Measurements from ENCODE around the gene KNDC1. TPM values are rescaled to one million over a fixed set of nuclear protein-coding genes. Genes with fewer than 3 reads are reported as not detected.

The KNDC1 gene
- total RNA-seq, 1 donor from 2014 or later, result not detected

GRCh38 chr10:133129859-133130495 is 30.0 kb upstream of the KNDC1 start:
- H3K4me3 Mint-ChIP-seq (ENCODE audit: unreplicated experiment), result no peak overlapping the region
- TF ChIP-seq, protein P1, sequence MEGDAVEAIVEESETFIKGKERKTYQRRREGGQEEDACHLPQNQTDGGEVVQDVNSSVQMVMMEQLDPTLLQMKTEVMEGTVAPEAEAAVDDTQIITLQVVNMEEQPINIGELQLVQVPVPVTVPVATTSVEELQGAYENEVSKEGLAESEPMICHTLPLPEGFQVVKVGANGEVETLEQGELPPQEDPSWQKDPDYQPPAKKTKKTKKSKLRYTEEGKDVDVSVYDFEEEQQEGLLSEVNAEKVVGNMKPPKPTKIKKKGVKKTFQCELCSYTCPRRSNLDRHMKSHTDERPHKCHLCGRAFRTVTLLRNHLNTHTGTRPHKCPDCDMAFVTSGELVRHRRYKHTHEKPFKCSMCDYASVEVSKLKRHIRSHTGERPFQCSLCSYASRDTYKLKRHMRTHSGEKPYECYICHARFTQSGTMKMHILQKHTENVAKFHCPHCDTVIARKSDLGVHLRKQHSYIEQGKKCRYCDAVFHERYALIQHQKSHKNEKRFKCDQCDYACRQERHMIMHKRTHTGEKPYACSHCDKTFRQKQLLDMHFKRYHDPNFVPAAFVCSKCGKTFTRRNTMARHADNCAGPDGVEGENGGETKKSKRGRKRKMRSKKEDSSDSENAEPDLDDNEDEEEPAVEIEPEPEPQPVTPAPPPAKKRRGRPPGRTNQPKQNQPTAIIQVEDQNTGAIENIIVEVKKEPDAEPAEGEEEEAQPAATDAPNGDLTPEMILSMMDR (IDR thresholded peaks at IDR 0.05), result no peak
- no peak overlapping the region for H3K27ac Mint-ChIP-seq (ENCODE audit: unreplicated experiment)
- no peaks in the 10 kb centered on the region for H3K27me3 Mint-ChIP-seq (ENCODE audit: unreplicated experiment)
- no peak for DNase-seq (ENCODE audit: extremely low spot score, unreplicated experiment)
- no peaks in the 10 kb centered on the region for H3K9me3 Mint-ChIP-seq (ENCODE audit: unreplicated experiment)
- H3K36me3 Mint-ChIP-seq (ENCODE audit: unreplicated experiment), result no peaks in the 10 kb centered on the region
- no peaks in the 10 kb centered on the region for H3K4me1 Mint-ChIP-seq (ENCODE audit: unreplicated experiment)

GRCh38 chr10:133130602-133131001 is 29.4 kb upstream of the KNDC1 start:
- Mint-ChIP-seq H3K27me3 (ENCODE audit: unreplicated experiment) (no peaks in the 10 kb centered on the region), H3K4me1 (ENCODE audit: unreplicated experiment) (no peaks in the 10 kb centered on the region), H3K4me3 (ENCODE audit: unreplicated experiment) (no peak overlapping the region), H3K27ac (ENCODE audit: unreplicated experiment) (no peak overlapping the region), H3K36me3 (ENCODE audit: unreplicated experiment) (no peaks in the 10 kb centered on the region), H3K9me3 (ENCODE audit: unreplicated experiment) (no peaks in the 10 kb centered on the region)
- no peak for DNase-seq (ENCODE audit: extremely low spot score, unreplicated experiment)
- TF ChIP-seq, protein P1 (IDR thresholded peaks at IDR 0.05), result no peak

GRCh38 chr10:133131053-133131452 is 29.0 kb upstream of the KNDC1 start:
- no peaks in the 10 kb centered on the region for H3K27me3 Mint-ChIP-seq (ENCODE audit: unreplicated experiment)
- H3K9me3 Mint-ChIP-seq (ENCODE audit: unreplicated experiment), result no peaks in the 10 kb centered on the region
- H3K4me3 Mint-ChIP-seq (ENCODE audit: unreplicated experiment), result no peak overlapping the region
- H3K36me3 Mint-ChIP-seq (ENCODE audit: unreplicated experiment), result no peaks in the 10 kb centered on the region
- H3K27ac Mint-ChIP-seq (ENCODE audit: unreplicated experiment), result no peak overlapping the region
- no peak for DNase-seq (ENCODE audit: extremely low spot score, unreplicated experiment)
- H3K4me1 Mint-ChIP-seq (ENCODE audit: unreplicated experiment), result no peaks in the 10 kb centered on the region
- TF ChIP-seq, protein P1 (IDR thresholded peaks at IDR 0.05), result no peak

GRCh38 chr10:133131734-133132472 is 28.1 kb upstream of the KNDC1 start:
- Mint-ChIP-seq H3K4me1 (ENCODE audit: unreplicated experiment) (no peaks in the 10 kb centered on the region), H3K4me3 (ENCODE audit: unreplicated experiment) (no peak overlapping the region), H3K36me3 (ENCODE audit: unreplicated experiment) (no peaks in the 10 kb centered on the region), H3K9me3 (ENCODE audit: unreplicated experiment) (no peaks in the 10 kb centered on the region), H3K27me3 (ENCODE audit: unreplicated experiment) (no peaks in the 10 kb centered on the region), H3K27ac (ENCODE audit: unreplicated experiment) (no peak overlapping the region)
- DNase-seq (ENCODE audit: extremely low spot score, unreplicated experiment), result no peak
- TF ChIP-seq, protein P1 (IDR thresholded peaks at IDR 0.05), result no peak

DNA sequence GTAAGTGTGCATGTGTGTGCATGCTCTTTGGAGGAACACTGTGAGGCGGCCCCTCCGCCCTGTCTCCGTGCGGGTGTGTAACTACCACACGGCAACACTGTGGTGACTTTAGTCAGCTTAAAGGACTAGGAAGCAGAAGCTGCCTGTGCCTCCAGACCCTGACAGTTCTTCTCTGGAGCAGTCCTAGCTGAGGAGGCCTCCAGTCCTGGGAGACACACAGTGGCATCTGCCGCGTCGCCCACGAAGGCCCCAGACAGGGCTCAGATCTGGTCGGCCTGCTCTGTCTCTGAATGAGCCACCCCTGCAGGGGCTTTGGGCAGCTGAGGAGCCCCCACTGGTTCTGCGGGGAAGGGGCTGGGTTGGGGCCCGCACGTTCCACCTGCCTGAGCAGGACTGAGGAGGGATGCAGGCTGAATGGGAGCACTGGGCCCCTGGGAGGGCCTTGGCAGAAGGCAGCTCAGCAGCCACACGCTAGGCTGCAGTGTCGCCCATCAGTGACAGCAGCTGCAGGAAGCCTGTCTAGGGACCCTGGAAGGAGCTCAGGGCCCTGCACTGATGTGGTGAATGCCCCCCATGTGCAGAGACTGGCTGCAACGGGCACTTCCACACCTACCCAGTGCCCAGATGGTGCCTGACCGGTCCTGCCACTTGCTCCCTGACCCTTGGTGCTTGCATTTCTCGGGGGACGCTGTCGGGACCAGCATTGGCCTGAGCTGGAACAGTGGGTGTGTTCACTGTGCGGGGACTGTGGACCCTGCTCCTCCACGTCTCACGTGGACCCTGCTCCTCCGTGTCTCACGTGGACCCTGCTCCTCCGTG is 27.3 kb upstream of the KNDC1 start:
- no peaks in the 10 kb centered on the region for H3K27me3 Mint-ChIP-seq (ENCODE audit: unreplicated experiment)
- TF ChIP-seq, protein P1 (IDR thresholded peaks at IDR 0.05), result no peak
- no peak overlapping the region for H3K4me3 Mint-ChIP-seq (ENCODE audit: unreplicated experiment)
- no peak for DNase-seq (ENCODE audit: extremely low spot score, unreplicated experiment)
- H3K27ac Mint-ChIP-seq (ENCODE audit: unreplicated experiment), result no peak overlapping the region
- no peaks in the 10 kb centered on the region for H3K36me3 Mint-ChIP-seq (ENCODE audit: unreplicated experiment)
- no peaks in the 10 kb centered on the region for H3K4me1 Mint-ChIP-seq (ENCODE audit: unreplicated experiment)
- no peaks in the 10 kb centered on the region for H3K9me3 Mint-ChIP-seq (ENCODE audit: unreplicated experiment)

Data from osteocyte (in vitro differentiated cells).